ENCODE results near the gene BCL7C. TPM values are rescaled to one million over a fixed set of nuclear protein-coding genes. Genes with fewer than 3 reads are reported as not detected.

BCL7C gene
- total and polyA plus RNA-seq, 2 of the 13 experiments (the other 11 are each of a cell fraction or from before 2014, with no cell fraction given): 17.7 to 33.8 TPM

DNA sequence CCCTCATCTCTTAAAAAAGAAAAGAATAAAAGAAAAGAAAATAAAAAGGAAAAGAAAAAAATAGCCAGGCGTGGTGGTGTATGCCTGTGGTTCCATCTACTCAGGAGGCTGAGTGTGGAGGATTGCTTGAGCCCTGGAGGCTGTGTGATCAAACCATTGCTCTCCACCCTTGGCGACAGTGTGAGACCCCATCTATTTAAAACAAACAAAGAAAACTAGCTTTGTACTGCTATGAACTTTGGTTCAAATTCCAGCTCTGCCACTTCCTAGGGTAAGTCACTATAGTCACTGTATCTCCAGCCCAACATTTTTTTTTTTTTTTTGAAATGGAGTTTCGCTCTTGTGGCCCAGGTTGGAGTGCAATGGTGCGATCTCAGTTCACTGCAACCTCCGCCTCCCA is 6.7 kb upstream of the BCL7C start (continued):
- TF ChIP-seq THAP9 (CRISPR knock-in tag; IDR thresholded peaks at IDR 0.05; ENCODE audit: borderline replicate concordance) (no peak), ZNF841 (CRISPR knock-in tag; IDR thresholded peaks at IDR 0.05; ENCODE audit: borderline replicate concordance) (no peak), ZFP36L1 (CRISPR knock-in tag; IDR thresholded peaks at IDR 0.05) (no peak), ZNF720 (CRISPR knock-in tag; IDR thresholded peaks at IDR 0.05) (no peak), ZBTB7B (CRISPR knock-in tag; IDR thresholded peaks at IDR 0.05) (peak; percentile 49; the same call in 1 of the 2 replicates), NFYC (CRISPR knock-in tag; IDR thresholded peaks at IDR 0.05) (no peak), HDAC6 (IDR thresholded peaks at IDR 0.05; ENCODE audit: low read depth, low read length) (no peak), CEBPZ (IDR thresholded peaks at IDR 0.05; ENCODE audit: low read length) (no peak), KDM5B (CRISPR knock-in tag; IDR thresholded peaks at IDR 0.05; ENCODE audit: borderline replicate concordance) (no peak), SOX6 (IDR thresholded peaks at IDR 0.05) (no peak), SOX6 (CRISPR knock-in tag; IDR thresholded peaks at IDR 0.05) (no peak), ZEB1 (IDR thresholded peaks at IDR 0.05; ENCODE audit: insufficient replicate concordance, low read depth) (no peak), ZNF569 (CRISPR knock-in tag; IDR thresholded peaks at IDR 0.05; ENCODE audit: borderline replicate concordance) (no peak)
- TF ChIP-seq, protein P1, sequence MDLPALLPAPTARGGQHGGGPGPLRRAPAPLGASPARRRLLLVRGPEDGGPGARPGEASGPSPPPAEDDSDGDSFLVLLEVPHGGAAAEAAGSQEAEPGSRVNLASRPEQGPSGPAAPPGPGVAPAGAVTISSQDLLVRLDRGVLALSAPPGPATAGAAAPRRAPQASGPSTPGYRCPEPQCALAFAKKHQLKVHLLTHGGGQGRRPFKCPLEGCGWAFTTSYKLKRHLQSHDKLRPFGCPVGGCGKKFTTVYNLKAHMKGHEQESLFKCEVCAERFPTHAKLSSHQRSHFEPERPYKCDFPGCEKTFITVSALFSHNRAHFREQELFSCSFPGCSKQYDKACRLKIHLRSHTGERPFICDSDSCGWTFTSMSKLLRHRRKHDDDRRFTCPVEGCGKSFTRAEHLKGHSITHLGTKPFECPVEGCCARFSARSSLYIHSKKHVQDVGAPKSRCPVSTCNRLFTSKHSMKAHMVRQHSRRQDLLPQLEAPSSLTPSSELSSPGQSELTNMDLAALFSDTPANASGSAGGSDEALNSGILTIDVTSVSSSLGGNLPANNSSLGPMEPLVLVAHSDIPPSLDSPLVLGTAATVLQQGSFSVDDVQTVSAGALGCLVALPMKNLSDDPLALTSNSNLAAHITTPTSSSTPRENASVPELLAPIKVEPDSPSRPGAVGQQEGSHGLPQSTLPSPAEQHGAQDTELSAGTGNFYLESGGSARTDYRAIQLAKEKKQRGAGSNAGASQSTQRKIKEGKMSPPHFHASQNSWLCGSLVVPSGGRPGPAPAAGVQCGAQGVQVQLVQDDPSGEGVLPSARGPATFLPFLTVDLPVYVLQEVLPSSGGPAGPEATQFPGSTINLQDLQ (CRISPR knock-in tag; IDR thresholded peaks at IDR 0.05): no peak
- TF ChIP-seq, protein P2, sequence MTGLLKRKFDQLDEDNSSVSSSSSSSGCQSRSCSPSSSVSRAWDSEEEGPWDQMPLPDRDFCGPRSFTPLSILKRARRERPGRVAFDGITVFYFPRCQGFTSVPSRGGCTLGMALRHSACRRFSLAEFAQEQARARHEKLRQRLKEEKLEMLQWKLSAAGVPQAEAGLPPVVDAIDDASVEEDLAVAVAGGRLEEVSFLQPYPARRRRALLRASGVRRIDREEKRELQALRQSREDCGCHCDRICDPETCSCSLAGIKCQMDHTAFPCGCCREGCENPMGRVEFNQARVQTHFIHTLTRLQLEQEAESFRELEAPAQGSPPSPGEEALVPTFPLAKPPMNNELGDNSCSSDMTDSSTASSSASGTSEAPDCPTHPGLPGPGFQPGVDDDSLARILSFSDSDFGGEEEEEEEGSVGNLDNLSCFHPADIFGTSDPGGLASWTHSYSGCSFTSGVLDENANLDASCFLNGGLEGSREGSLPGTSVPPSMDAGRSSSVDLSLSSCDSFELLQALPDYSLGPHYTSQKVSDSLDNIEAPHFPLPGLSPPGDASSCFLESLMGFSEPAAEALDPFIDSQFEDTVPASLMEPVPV (CRISPR knock-in tag; IDR thresholded peaks at IDR 0.05): no peak

Measured in HepG2 (cell line).